Occipital lobe (tissue), 2 donors: Measurements from ENCODE around the gene MTFMT. TPM values are rescaled to one million over a fixed set of nuclear protein-coding genes. Genes with fewer than 3 reads are reported as not detected.
A peak's percentile ranks its signal among the peaks of the same experiment; 100 is the strongest.
"Not testable (repeated sequence)": the region's sequence is repeated elsewhere in the genome, so short reads cannot be mapped to it uniquely, and the experiment has no call there.

Experiments used
- DNase-seq: peaks from one replicate; lab custom pipeline; 2025; lab: John Stamatoyannopoulos, UW
- total RNA-seq: library from RNA; depleted of rRNA; stranded (reverse); fragments of >200 nt; gene quantifications from one replicate; pipeline ENCODE4 v1.2.3, GENCODE V29; 2014

Gene MTFMT
- total RNA-seq, 1 donor from 2014 or later: 16.1 TPM

- peak; percentile 24 for DNase-seq
Measured at GRCh38 chr15:65060641-65061397, 31.4 kb upstream of the MTFMT start.

- DNase-seq: no peak
Measured at GRCh38 chr15:65059931-65060596, 30.6 kb upstream of the MTFMT start.

GRCh38 chr15:65059369-65059750 is 29.9 kb upstream of the MTFMT start:
- DNase-seq: no peak

GRCh38 chr15:65058394-65059368 is 29.2 kb upstream of the MTFMT start:
- DNase-seq: no peak

- DNase-seq: no peak
Measured at GRCh38 chr15:65057549-65057940, 28.1 kb upstream of the MTFMT start.

GRCh38 chr15:65056868-65057548 is 27.6 kb upstream of the MTFMT start:
- DNase-seq: no peak

- no peak for DNase-seq
Measured at GRCh38 chr15:65056106-65056505, 26.7 kb upstream of the MTFMT start.

GRCh38 chr15:65055201-65055870 is 25.9 kb upstream of the MTFMT start:
- DNase-seq: no peak

GRCh38 chr15:65054333-65055200 is 25.1 kb upstream of the MTFMT start:
- DNase-seq: peak; percentile 42

- DNase-seq: no peak
Measured at GRCh38 chr15:65052956-65053355, 23.5 kb upstream of the MTFMT start.

- no peak for DNase-seq
Measured at GRCh38 chr15:65051266-65051665, 21.8 kb upstream of the MTFMT start.

GRCh38 chr15:65050270-65050669 is 20.8 kb upstream of the MTFMT start:
- no peak for DNase-seq

- DNase-seq: peak; percentile 90
Measured at GRCh38 chr15:65049418-65049840, 20.0 kb upstream of the MTFMT start.

- DNase-seq: no peak
Measured at GRCh38 chr15:65048241-65048640, 18.8 kb upstream of the MTFMT start.

- DNase-seq: no peak
Measured at GRCh38 chr15:65044724-65045481, 15.5 kb upstream of the MTFMT start, which contains the start of gene SLC51B. SLC51B (plus strand) TSS chr15:65045387; CDS start chr15:65050005, 4,618 bp downstream.

- DNase-seq: not testable (repeated sequence)
Measured at GRCh38 chr15:65044218-65044617, 14.8 kb upstream of the MTFMT start.

GRCh38 chr15:65042776-65043327 is 13.4 kb upstream of the MTFMT start:
- DNase-seq: no peak

- DNase-seq: no peak
Measured at GRCh38 chr15:65041787-65042186, 12.3 kb upstream of the MTFMT start.

GRCh38 chr15:65040461-65040860 is 11.0 kb upstream of the MTFMT start:
- DNase-seq: no peak
